Activated CD4-positive, alpha-beta T cell treated with anti-CD3 and anti-CD28 coated beads, Interleukin-2, amount 10 ng/mL, durations not matched to agents 7 days and 5 days (primary cell): ENCODE results near the gene HORMAD2. TPM values are rescaled to one million over a fixed set of nuclear protein-coding genes. Genes with fewer than 3 reads are reported as not detected.

Experiments
- CTCF ChIA-PET: fragments of 350-600 bp; sonication (Branson Sonifier 250); formaldehyde crosslinking; loops from one replicate; lab custom pipeline; 2021; ENCODE audit warnings: antibody characterized with exemption; lab: Charles Lee
- POLR2A ChIA-PET: fragments of 350-600 bp; sonication (Branson Sonifier 250); formaldehyde crosslinking; loops from one replicate; lab custom pipeline; 2021; ENCODE audit warnings: antibody characterized with exemption; lab: Charles Lee
- DNase-seq: peaks from one replicate; pipeline ENCODE4 v3.0.0-alpha.2; 2020
- H3K27ac Mint-ChIP-seq: one replicate; pipeline ENCODE4 v1.8.0; 2021; ENCODE audit warnings: mild to moderate bottlenecking, moderate library complexity, mixed read lengths
- H3K27me3 Mint-ChIP-seq: one replicate; pipeline ENCODE4 v1.8.0; 2021; ENCODE audit warnings: mixed read lengths
- H3K36me3 Mint-ChIP-seq: one replicate; pipeline ENCODE4 v1.8.0; 2021; ENCODE audit warnings: low read depth, mixed read lengths
- H3K4me1 Mint-ChIP-seq: one replicate; pipeline ENCODE4 v1.8.0; 2021; ENCODE audit warnings: mixed read lengths
- H3K4me3 Mint-ChIP-seq: one replicate; pipeline ENCODE4 v1.8.0; 2021; ENCODE audit warnings: mild to moderate bottlenecking, moderate library complexity, mixed read lengths
- H3K9me3 Mint-ChIP-seq: one replicate; pipeline ENCODE4 v1.8.0; 2021; ENCODE audit warnings: mixed read lengths
- total RNA-seq, 2 experiments: library from RNA; stranded (reverse); gene quantifications; one replicate each; pipeline ENCODE4 v1.2.3, GENCODE V29; 2021

HORMAD2 gene
- total RNA-seq, 2 experiments from 2014 or later = not detected

DNA sequence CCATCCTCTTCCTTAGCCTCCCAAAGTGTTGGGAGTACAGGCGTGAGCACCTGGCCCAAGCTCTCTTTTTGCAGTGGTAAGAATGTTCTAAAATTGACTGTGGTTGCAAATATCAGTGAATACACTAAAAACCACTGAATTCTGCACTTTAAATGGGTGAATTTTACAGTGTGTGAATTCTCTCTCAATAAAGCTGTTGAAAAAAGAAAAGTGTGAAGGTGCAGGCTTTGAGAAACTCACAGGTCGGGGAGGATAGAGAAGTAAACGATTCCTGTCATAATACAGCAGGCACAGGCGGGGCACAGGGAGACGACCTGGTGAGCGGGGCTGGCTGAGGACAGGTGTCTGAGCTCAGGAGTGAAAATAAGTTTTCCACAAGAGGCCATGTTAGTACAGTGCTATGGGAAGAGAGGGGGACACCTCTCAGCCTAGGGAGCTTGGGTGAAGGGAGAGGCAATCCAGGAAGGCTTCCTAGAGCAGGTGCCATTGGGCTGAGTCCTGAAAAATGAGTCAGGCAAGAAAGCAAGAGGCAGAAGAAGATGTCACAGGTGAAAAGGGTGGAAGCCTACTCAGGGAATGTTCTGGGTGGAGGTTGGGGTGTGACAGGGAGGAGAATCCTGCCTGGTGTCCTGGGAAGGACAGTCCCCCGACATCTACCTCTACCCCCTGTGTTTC lies 140.2 kb downstream of the HORMAD2 start:
- H3K27ac Mint-ChIP-seq = peak overlapping the region; percentile 94
- H3K4me1 Mint-ChIP-seq = peaks cover 91% of the 10 kb centered on the region
- ChIA-PET POLR2A (interaction anchor here (1.0 kb wide), 1 partner anchor 18 kb away, joined by 5 read pairs; no protein-coding TSS in a partner anchor), CTCF (interaction anchor here (0.6 to 1.5 kb wide), 10 partner anchors 12 to 853 kb away, joined by 3 to 7 read pairs (median 4); no protein-coding TSS in a partner anchor)
- H3K4me3 Mint-ChIP-seq = peak overlapping the region; percentile 41
- H3K9me3 Mint-ChIP-seq = no peaks in the 10 kb centered on the region
- H3K27me3 Mint-ChIP-seq = no peaks in the 10 kb centered on the region
- no peak for DNase-seq
- peaks cover 1% of the 10 kb centered on the region for H3K36me3 Mint-ChIP-seq

DNA sequence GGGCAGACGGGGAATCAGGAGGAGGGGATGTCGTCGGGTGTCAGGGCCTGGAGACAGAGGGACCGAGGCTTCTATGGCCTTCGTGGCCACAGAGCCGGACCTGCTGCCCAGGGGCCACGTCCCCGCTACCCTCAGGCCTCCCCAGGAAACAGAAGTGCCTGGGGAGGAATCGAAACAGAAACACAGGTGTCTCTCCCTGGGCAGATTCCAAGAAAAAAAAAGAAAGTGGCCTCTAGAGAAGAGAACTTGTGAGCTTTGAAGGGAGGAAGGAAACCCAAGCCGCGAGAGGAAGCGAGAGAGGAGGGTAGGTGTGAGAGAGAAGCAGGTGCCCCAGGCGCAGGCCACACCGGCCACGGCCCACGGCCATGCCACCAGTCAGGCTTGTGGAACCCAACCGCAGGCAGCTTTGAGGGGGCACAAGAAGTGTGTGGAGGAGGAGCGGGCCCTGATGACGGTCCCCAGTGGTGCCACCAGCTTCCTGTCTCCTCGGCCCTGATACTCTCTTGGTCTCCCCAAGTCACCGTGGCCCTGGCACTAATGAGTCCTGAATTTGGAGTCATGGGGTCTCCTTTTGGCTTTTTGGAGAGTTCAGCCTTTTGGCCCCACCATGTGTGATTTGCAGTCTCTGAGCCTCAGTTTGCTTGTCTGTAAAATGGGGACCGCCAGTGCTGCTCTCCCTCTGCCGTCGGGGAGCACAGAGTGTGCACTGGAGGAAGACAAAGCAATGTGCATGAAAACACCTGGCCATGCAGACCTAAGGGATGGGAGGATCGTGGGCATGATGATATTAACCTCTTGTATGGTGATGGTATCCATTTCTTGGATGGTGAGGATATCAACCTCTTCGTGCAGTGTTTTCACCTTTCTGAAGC lies 141.1 kb downstream of the HORMAD2 start:
- Mint-ChIP-seq H3K9me3 (no peaks in the 10 kb centered on the region), H3K4me1 (peaks cover 93% of the 10 kb centered on the region), H3K27me3 (no peaks in the 10 kb centered on the region), H3K4me3 (peak overlapping the region; percentile 41), H3K36me3 (peaks cover 1% of the 10 kb centered on the region), H3K27ac (peak overlapping the region; percentile 94)
- POLR2A ChIA-PET = interaction anchor here (0.6 to 1.0 kb wide), 2 partner anchors 9 to 17 kb away, joined by 3 to 5 read pairs; no protein-coding TSS in a partner anchor
- CTCF ChIA-PET = interaction anchor here (0.6 to 1.5 kb wide), 8 partner anchors 10 to 235 kb away, joined by 3 to 6 read pairs (median 4); no protein-coding TSS in a partner anchor
- DNase-seq = peak; percentile 82

DNA sequence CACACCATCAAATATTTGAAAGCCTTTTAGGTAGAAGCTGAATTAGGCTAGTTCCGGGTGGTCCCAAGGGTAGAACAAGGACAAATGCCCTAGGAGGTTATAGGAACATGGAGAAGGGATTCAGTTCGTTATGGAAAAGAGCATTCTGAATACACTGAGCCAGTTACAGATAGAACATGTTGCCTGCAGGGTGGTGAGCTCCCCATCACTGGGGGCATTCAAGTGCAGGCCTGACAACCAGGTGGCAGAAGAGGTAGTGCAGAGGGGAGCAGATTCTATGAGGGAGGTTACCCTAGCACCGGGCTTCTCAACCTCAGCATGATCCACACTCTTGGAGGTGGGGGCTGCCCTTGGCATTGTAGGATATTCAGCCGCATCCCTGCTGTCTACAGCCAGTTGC lies 142.1 kb downstream of the HORMAD2 start:
- no peak for DNase-seq
- H3K9me3 Mint-ChIP-seq = no peaks in the 10 kb centered on the region
- H3K4me3 Mint-ChIP-seq = no peak overlapping the region
- ChIA-PET CTCF (interaction anchor here (0.8 kb wide), 1 partner anchor 33 kb away, joined by 3 read pairs; no protein-coding TSS in a partner anchor), POLR2A (no interaction called here)
- no peaks in the 10 kb centered on the region for H3K27me3 Mint-ChIP-seq
- H3K27ac Mint-ChIP-seq = peak overlapping the region; percentile 94
- peaks cover 93% of the 10 kb centered on the region for H3K4me1 Mint-ChIP-seq
- H3K36me3 Mint-ChIP-seq = peaks cover 1% of the 10 kb centered on the region

DNA sequence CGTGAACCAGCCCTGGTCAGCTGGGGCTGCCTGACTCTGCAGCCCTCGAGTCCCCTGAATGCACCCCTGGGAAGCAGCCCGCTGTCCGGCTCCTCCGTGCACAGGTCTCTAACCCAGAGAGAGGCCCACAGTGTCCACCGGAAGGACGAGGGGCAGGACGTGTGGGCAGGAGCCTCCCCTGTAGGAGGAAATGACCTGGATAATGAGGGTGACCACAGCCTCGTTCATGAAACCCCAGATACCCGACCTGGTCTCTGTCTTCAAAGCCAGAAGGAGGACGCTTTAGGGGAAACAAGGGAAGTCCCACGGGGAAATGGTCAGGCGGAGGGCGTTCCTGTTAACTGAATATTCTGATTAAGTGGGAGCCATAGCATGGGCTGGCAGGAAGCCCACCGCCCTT lies 143.0 kb downstream of the HORMAD2 start:
- no peaks in the 10 kb centered on the region for H3K27me3 Mint-ChIP-seq
- no peak overlapping the region for H3K4me3 Mint-ChIP-seq
- CTCF ChIA-PET = interaction anchor here (2.0 kb wide), 1 partner anchor 11 kb away, joined by 8 read pairs; no protein-coding TSS in a partner anchor
- no peak for DNase-seq
- peaks cover 94% of the 10 kb centered on the region for H3K4me1 Mint-ChIP-seq
- no peaks in the 10 kb centered on the region for H3K9me3 Mint-ChIP-seq
- no peaks in the 10 kb centered on the region for H3K36me3 Mint-ChIP-seq
- peak overlapping the region; percentile 67 for H3K27ac Mint-ChIP-seq
- POLR2A ChIA-PET = no interaction called here

DNA sequence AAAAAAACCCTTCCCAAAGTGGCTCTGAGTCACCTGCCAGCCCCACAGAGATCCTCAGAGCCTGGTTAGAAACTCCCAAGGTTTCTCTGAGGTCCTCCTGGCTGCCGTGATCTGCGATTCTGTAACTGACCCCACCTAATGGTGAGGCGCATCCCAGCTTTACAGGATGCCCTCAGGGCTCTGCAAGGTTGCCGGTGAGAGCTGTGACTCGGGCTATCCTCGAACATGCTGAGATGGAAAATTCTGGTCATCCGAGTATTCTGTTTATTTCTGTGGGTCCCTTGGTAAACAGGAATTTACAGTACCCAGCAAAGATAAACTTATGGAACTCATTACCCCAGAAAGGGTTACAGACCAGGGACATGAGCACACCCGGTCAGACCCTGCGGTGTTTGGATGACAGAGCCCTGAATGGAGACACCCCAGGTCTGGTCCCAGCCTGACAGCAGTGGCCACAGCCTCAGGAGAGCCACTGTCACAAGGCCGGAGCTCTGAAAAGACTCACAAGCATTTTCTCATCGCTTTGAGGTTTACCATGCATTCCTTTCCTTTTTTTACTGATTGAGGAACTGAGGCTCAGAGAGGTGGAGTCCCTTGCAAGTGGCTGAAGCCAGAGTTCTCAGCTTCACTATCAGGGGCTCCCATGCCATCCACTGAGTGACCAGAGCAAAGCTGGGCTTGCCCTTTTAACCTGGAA lies 144.0 kb downstream of the HORMAD2 start:
- Mint-ChIP-seq H3K27me3 (no peaks in the 10 kb centered on the region), H3K9me3 (no peaks in the 10 kb centered on the region), H3K4me3 (no peak overlapping the region), H3K4me1 (peaks cover 91% of the 10 kb centered on the region), H3K36me3 (no peaks in the 10 kb centered on the region), H3K27ac (peak overlapping the region; percentile 39)
- POLR2A ChIA-PET = no interaction called here
- CTCF ChIA-PET = interaction anchor here (1.0 to 2.0 kb wide), 3 partner anchors 10 to 118 kb away, joined by 3 to 8 read pairs (median 4); no protein-coding TSS in a partner anchor
- DNase-seq = no peak

DNA sequence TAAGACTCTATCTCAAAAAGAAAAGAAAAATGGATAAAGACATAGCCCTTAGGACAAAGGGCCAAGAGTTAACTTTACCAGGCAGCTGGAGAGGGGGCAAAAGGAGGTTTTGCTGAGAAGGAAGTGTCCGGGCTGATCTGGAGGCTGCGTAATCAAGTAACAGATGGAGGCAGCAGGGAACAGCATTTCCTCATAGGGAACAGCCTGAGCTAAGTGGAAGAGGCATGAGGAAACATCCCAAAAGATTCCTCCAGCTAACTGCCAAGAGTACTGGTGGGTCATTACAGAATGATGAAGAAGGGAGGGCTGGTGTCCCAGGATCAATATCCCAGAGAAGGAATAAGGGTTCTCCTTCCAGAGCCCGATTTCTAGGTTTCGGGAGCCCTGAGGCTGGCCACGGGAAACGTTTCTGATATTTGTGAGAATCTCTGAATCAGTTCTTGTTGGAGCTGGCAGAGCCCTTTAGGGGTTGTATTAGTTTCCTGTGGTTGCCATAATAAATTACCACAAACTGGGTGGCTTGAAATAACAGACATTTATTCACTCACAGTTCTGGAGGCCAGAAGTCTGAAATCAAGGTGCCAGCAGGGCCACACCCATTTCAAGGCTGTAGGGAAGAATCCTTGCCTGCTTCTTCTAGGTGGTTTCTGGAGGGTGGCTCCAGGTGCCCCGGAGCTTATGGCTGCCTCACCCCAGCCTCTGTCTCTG lies 145.1 kb downstream of the HORMAD2 start:
- H3K4me1 Mint-ChIP-seq = peaks cover 83% of the 10 kb centered on the region
- ChIA-PET CTCF (interaction anchor here (1.0 to 2.0 kb wide), 3 partner anchors 9 to 119 kb away, joined by 3 to 8 read pairs (median 4); no protein-coding TSS in a partner anchor), POLR2A (no interaction called here)
- H3K4me3 Mint-ChIP-seq = no peak overlapping the region
- DNase-seq = no peak
- H3K9me3 Mint-ChIP-seq = no peaks in the 10 kb centered on the region
- H3K36me3 Mint-ChIP-seq = no peaks in the 10 kb centered on the region
- H3K27me3 Mint-ChIP-seq = no peaks in the 10 kb centered on the region
- H3K27ac Mint-ChIP-seq = peak overlapping the region; percentile 60

DNA sequence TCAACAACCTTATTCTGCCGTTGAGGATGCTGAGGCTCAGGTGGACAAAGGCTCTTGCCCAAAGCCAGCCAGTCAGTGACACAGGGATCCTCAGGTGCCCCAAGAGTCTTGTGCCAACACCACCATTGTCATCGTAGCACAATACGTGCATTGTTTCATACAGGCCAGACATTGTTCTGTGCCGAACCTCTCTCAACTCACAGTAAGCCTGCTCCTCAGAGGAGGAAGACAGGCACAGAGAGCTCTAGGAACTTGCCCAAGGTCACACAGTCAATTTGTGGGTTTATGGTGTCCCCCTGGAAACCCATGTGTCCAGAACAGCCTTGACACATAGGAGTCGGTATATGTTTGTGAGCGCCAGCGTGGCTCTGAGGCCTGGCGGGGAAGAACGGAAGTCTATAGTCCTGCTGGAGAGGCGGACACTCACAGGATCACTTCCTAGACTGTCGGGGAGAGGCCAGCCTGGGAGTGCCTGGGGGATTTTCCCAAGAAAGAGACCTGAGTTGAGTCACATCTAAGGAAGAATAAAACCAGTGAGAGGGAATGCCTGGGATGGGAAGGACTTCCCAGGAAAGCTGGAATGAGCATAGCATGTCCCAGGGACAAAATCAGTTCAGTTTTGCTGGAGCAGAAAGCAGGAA lies 146.0 kb downstream of the HORMAD2 start:
- Mint-ChIP-seq H3K27ac (peak overlapping the region; percentile 71), H3K4me1 (peaks cover 81% of the 10 kb centered on the region), H3K4me3 (no peak overlapping the region), H3K36me3 (no peaks in the 10 kb centered on the region), H3K27me3 (no peaks in the 10 kb centered on the region), H3K9me3 (no peaks in the 10 kb centered on the region)
- ChIA-PET POLR2A (no interaction called here), CTCF (interaction anchor here (1.2 to 2.2 kb wide), 2 partner anchors 9 to 11 kb away, joined by 4 to 5 read pairs; no protein-coding TSS in a partner anchor)
- no peak for DNase-seq

Other genes starting within 250 kb of the HORMAD2 start
- 10 to 100 TPM; 92.4 to 96.4 TPM for gene ASCC2, start 242.2 kb upstream of the HORMAD2 start, total RNA-seq
- 10 to 100 TPM; 24.3 to 27.9 TPM for gene MTMR3, start 197.3 kb upstream of the HORMAD2 start, total RNA-seq
- gene LIF, start 166.3 kb downstream of the HORMAD2 start, total RNA-seq = 100 to 1,000 TPM; 102 to 103 TPM
- 10 to 100 TPM; 74.7 to 80.5 TPM for gene OSM, start 186.4 kb downstream of the HORMAD2 start, total RNA-seq
- 10 to 100 TPM; 16.7 to 20.0 TPM for gene CASTOR1, start 209.0 kb downstream of the HORMAD2 start, total RNA-seq
- gene TBC1D10A, start 246.5 kb downstream of the HORMAD2 start, total RNA-seq = 10 to 100 TPM; 45.5 to 47.6 TPM